Tibial artery (tissue), 4 donors: ENCODE data around the gene MANSC4.

Experiments used
- DNase-seq, 2 donors: peaks; one replicate each; pipeline ENCODE4 v3.0.0-alpha.2; 2019
- H3K27ac ChIP-seq, 2 donors: fragments of 200-600 bp; sonication (generic) in 1 of 2; 1 replicate in 1 of 2; 2 replicates in 1 of 2; pipeline ENCODE4 v1.5.1; 2018 to 2019; ENCODE audit warnings: mild to moderate bottlenecking in 1 of 2
- H3K27me3 ChIP-seq, 2 donors: fragments of 200-600 bp; sonication (generic) in 1 of 2; one replicate each; pipeline versions ENCODE4 v1.5.1 to v1.6.0; 2016 to 2019
- H3K36me3 ChIP-seq, 3 donors: fragments of 200-600 bp; sonication (generic) in 2 of 3; one replicate each; pipeline ENCODE4 v1.5.1; 2016 to 2019; ENCODE audit warnings: mild to moderate bottlenecking in 2 of 3
- H3K4me1 ChIP-seq, 4 donors: fragments of 200-600 bp; sonication (generic) in 2 of 4; 1 replicate in 3 of 4; 2 replicates in 1 of 4; pipeline ENCODE4 v1.5.1; 2016 to 2019
- H3K4me3 ChIP-seq, 2 donors: fragments of 200-600 bp; sonication (generic) in 1 of 2; 1 replicate in 1 of 2; 2 replicates in 1 of 2; pipeline ENCODE4 v1.5.1; 2018 to 2019; ENCODE audit warnings: mild to moderate bottlenecking in 2 of 2
- H3K9me3 ChIP-seq, 3 donors: fragments of 200-600 bp; sonication (generic) in 1 of 3; one replicate each; pipeline ENCODE4 v1.5.1; 2016 to 2019
- CTCF ChIP-seq, 2 experiments: fragments of 200-600 bp in 1 of 2; fragments of 450-650 bp in 1 of 2; IDR thresholded peaks; one replicate each; pipeline ENCODE4 v1.5.1; 2017 to 2019; ENCODE audit warnings: antibody characterized with exemption in 2 of 2, mild to moderate bottlenecking in 1 of 2, moderate library complexity in 1 of 2
- intact Hi-C: fragments of 100-400 bp; cut with DNase I; formaldehyde crosslinking; loops from one replicate; pipeline ENCODE4 v1.15.0; 2023; ENCODE audit warnings: low total_unique reads

MANSC4 gene

GRCh38 chr12:27779920-27780611 is at the start of gene MANSC4, which contains the start of gene KLHL42:
Gene MANSC4 (minus strand): TSS chr12:27780236. CDS start chr12:27771276, 8,960 bp downstream.
Gene KLHL42 (plus strand): TSS chr12:27780233. CDS start chr12:27780331, 98 bp downstream.
- peaks cover 0 to 51% (median 24%) of the 10 kb centered on the region in 4 donors for H3K4me1 ChIP-seq
- H3K9me3 ChIP-seq, result no peaks in the 10 kb centered on the region
- intact Hi-C loops, result loop anchor here (2.0 kb wide), 1 partner anchor 69 kb away; the partner anchor contains the start of gene MRPS35
- peak within 1 kb of the TSS; percentile 80 to 94 for H3K4me3 ChIP-seq
- H3K36me3 ChIP-seq, result no peaks in the 10 kb centered on the region
- TF ChIP-seq CTCF (IDR thresholded peaks at IDR 0.05), result no peak
- peak; percentile 68 to 89 for DNase-seq
- no peaks in the 10 kb centered on the region for H3K27me3 ChIP-seq
- H3K27ac ChIP-seq, result peak within 1 kb of the TSS; percentile 89 to 94

DNA sequence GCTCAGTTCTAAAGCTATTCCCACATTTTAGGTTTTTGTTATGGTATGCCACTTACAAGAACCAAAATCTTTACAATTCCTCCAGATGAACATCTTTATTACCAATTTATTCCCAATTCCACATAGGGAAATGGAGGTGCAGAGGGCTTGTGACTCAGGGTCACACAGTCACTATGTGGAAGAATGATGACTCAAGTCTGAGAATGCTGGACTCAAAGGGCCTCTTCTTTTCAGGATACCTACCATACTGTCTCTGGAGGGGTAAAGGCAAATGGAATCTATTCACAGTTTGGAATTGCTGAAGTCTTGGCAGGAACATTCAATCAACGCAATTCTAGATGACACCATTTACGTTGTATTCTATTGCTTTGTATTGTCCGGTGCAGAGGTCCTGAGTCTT is 48.2 kb upstream of the MANSC4 start:
- DNase-seq, result no peak
- Histone ChIP-seq H3K36me3 (no peaks in the 10 kb centered on the region), H3K9me3 (no peaks in the 10 kb centered on the region), H3K27me3 (no peaks in the 10 kb centered on the region), H3K27ac (no peak overlapping the region), H3K4me1 (no peaks in the 10 kb centered on the region), H3K4me3 (no peak overlapping the region)
- intact Hi-C loops, result no loop called here
- TF ChIP-seq CTCF (IDR thresholded peaks at IDR 0.05), result no peak

DNA sequence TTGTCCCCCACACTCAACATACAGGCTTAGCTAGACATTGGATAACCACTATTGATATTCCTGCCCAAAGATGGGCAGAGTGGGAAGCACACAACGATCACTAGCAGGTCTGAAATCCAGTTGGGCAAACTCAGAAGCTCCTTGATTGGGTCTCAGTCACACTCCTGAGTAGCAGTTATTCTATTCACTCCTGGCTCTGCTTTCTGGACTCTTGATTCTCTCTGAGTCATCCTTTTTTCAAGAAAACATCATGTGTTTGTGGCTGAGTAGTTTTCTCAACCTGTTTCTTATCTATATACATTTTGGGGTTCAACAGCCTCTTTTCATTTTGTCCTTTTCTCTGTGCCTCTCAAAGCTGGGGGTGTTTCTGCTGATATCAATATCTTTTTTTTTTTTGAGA is 46.0 kb upstream of the MANSC4 start:
- Histone ChIP-seq H3K4me1 (peaks cover 0 to 4% (median 1%) of the 10 kb centered on the region in 4 donors), H3K9me3 (no peaks in the 10 kb centered on the region), H3K36me3 (no peaks in the 10 kb centered on the region), H3K27me3 (no peaks in the 10 kb centered on the region), H3K27ac (no peak overlapping the region), H3K4me3 (no peak overlapping the region)
- TF ChIP-seq CTCF (IDR thresholded peaks at IDR 0.05), result no peak
- no peak for DNase-seq
- intact Hi-C loops, result no loop called here

DNA sequence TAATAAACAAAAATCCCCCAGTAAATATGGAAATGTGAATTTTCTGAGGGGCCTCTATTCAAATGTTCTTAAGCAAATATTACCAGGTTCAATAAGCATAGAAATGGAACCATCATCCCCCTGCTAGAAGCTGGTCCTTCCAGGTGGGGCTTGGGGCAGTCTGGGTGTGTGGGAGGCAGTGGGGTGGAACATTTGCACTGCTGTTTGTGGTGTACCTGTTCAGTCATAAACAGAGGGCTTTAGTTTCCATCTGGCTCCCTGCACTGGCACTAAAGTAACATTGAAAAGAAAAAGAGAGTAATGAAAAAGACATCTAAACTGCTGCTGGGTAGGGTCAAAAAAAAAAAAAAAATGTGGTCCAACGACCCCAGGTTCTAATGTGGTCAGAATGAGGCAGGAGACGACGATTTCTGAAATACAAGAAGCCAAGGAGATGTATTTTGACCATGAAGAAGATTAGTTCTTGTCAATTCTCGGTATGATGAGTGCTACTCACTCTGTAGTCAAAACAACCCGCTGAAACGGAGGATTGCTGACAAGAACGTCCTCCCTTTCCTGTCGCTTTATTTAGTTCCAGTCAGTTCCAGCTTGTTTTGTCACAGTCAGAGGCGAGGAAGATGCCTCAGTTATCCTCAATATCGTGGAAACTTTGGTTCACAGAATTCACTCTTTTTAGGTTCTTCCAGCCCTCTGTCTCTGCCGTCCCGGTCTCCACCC is 44.2 kb upstream of the MANSC4 start:
- H3K27me3 ChIP-seq, result no peaks in the 10 kb centered on the region
- intact Hi-C loops, result no loop called here
- DNase-seq, result no peak
- H3K4me3 ChIP-seq, result no peak overlapping the region
- H3K27ac ChIP-seq, result no peak overlapping the region
- no peak for TF ChIP-seq CTCF (IDR thresholded peaks at IDR 0.05)
- H3K4me1 ChIP-seq, result peaks cover 0 to 5% (median 1%) of the 10 kb centered on the region in 4 donors
- no peaks in the 10 kb centered on the region for H3K36me3 ChIP-seq
- H3K9me3 ChIP-seq, result no peaks in the 10 kb centered on the region

DNA sequence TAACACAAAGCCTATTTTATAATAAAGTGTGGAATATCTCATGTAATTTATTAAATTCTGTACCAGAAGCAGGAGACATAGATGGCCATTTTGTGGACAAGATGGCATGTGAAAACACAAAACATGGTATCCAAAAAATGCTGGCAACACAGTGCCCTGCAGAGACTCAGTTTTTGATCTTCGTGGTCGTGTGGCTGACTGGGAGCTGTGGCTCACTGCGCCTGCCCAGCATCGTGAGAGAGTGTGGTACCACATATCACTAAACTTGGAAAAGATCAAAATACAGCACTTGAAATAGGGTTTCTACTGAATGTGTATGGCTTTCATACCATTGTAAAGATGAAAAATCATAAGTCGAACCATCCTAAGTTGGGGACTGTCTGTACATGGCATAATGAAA is 43.0 kb upstream of the MANSC4 start:
- intact Hi-C loops, result no loop called here
- no peak overlapping the region for H3K27ac ChIP-seq
- no peak for TF ChIP-seq CTCF (IDR thresholded peaks at IDR 0.05)

More for the DNA sequence above, 43.0 kb upstream of the MANSC4 start:
- H3K36me3 ChIP-seq, result no peaks in the 10 kb centered on the region
- DNase-seq, result no peak
- no peaks in the 10 kb centered on the region for H3K27me3 ChIP-seq
- H3K4me1 ChIP-seq, result peaks cover 0 to 5% (median 1%) of the 10 kb centered on the region in 4 donors
- no peak overlapping the region for H3K4me3 ChIP-seq
- H3K9me3 ChIP-seq, result no peaks in the 10 kb centered on the region
